Neural crest cell (in vitro differentiated cells): ENCODE measurements around the gene ERFL. TPM values are rescaled to one million over a fixed set of nuclear protein-coding genes. Genes with fewer than 3 reads are reported as not detected.

ENCODE experiments used
- DNase-seq: peaks from one replicate; pipeline ENCODE4 v3.0.0; 2021; ENCODE audit warnings: low read depth, mixed read lengths, low spot score
- H3K27ac Mint-ChIP-seq: one replicate; pipeline ENCODE4 v1.8.0; 2021; ENCODE audit warnings: mild to moderate bottlenecking, mixed read lengths; ENCODE audit not compliant: unreplicated experiment
- H3K27me3 Mint-ChIP-seq: 2 replicates; pipeline ENCODE4 v1.8.0; 2021; ENCODE audit warnings: low read depth, mild to moderate bottlenecking, mixed read lengths
- H3K36me3 Mint-ChIP-seq: 2 replicates; pipeline ENCODE4 v1.8.0; 2021; ENCODE audit warnings: low read depth, mild to moderate bottlenecking, mixed read lengths
- H3K4me1 Mint-ChIP-seq: 2 replicates; pipeline ENCODE4 v1.8.0; 2021; ENCODE audit warnings: mixed read lengths
- H3K4me3 Mint-ChIP-seq: one replicate; pipeline ENCODE4 v1.8.0; 2021; ENCODE audit warnings: mild to moderate bottlenecking, mixed read lengths
- H3K9me3 Mint-ChIP-seq: 2 replicates; pipeline ENCODE4 v1.8.0; 2021; ENCODE audit warnings: mixed read lengths
- total RNA-seq: library from RNA; stranded (reverse); gene quantifications from 2 replicates; pipeline ENCODE4 v1.2.1, GENCODE V29; 2021
- TF ChIP-seq, protein P1 (sequence below): fragments of 200-600 bp; sonication (generic); conservative IDR thresholded peaks from 2 replicates; pipeline ENCODE4 v1.5.0; 2021; ENCODE audit warnings: antibody characterized with exemption, mild to moderate bottlenecking

Gene ERFL
- total RNA-seq, 1 donor from 2014 or later: 0.12 TPM

DNA sequence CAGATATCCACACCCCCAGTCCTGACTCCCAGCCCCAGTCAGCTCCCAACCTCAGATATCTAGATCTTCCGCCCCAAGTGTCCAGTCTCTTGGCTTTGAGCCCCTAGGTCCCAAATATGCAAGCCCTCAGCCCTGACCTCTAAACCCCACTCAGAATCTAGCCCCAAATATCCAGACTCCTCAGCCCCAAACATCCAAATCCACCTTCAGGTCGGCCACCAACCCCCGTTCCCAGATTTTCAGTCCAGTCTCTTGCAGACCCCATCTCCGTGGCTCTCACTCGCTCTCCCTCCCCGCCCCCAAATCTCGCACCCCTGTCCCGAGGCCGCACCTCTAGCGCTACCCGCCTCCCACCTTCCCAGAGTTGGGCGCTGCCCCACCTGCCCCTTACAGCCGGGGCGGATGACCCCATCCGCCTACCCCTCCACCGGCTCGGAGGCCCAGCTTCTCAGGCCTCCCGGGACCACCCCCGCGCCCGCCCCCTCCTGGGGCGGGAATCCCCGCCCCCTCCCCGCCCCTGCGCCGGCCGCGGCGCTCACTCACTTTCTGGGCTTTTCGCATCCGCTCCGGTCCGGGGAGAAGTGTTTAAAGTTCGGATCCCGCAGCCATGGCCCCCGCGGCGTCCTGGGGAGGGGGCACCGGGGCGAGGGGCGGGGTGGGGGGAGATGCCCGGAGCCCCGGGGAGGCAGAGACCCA is 604 bp downstream of the ERFL start:
- Mint-ChIP-seq H3K4me1 (peaks cover 12% of the 10 kb centered on the region), H3K4me3 (no peak overlapping the region), H3K36me3 (no peaks in the 10 kb centered on the region), H3K9me3 (no peaks in the 10 kb centered on the region), H3K27me3 (peaks cover 50% of the 10 kb centered on the region), H3K27ac (no peak overlapping the region)
- TF ChIP-seq, protein P1, sequence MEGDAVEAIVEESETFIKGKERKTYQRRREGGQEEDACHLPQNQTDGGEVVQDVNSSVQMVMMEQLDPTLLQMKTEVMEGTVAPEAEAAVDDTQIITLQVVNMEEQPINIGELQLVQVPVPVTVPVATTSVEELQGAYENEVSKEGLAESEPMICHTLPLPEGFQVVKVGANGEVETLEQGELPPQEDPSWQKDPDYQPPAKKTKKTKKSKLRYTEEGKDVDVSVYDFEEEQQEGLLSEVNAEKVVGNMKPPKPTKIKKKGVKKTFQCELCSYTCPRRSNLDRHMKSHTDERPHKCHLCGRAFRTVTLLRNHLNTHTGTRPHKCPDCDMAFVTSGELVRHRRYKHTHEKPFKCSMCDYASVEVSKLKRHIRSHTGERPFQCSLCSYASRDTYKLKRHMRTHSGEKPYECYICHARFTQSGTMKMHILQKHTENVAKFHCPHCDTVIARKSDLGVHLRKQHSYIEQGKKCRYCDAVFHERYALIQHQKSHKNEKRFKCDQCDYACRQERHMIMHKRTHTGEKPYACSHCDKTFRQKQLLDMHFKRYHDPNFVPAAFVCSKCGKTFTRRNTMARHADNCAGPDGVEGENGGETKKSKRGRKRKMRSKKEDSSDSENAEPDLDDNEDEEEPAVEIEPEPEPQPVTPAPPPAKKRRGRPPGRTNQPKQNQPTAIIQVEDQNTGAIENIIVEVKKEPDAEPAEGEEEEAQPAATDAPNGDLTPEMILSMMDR: no peak
- DNase-seq: no peak

- Mint-ChIP-seq H3K27ac (no peak overlapping the region), H3K4me1 (peaks cover 15% of the 10 kb centered on the region), H3K27me3 (peaks cover 48% of the 10 kb centered on the region), H3K36me3 (no peaks in the 10 kb centered on the region), H3K9me3 (no peaks in the 10 kb centered on the region), H3K4me3 (no peak overlapping the region)
- TF ChIP-seq, protein P1: no peak
- DNase-seq: no peak
These were observed 1.3 kb downstream of the ERFL start for GRCh38 chr19:41926763-41927496.

DNA sequence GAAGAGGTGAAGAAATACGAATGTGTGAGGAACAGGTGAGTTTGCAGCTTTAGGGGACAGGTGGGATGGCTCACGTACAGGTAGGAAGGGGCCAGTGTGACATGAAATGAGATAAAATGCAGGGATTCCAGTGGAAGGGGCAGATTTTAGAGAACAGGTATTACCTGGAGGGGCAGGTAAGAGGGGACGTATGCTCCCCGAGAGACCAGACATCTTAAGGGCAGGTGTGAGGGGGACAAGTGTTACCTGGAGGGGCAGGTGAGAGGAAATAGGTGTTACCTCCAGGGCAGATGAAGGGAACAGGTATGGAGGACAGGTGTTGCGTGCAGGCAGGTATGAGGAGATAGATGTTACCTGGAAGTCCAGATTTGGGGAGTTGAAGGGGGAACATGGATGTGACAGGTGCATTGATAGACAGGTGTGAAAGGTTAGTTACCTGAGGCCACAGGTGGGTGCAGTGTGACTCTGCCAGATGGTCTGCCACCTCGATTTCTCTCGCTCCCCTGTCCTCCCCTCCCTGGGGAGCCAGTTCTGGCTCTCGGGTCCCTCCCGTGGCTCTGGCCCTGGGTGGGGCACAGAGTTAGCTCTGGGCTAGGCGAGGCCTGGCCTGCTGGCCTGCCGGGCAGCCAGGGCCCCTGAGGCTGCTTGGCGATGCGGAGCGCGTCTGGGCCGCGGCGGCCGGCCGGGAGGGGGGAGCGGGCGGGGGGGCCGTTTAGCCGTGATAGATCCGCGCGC is 2.1 kb downstream of the ERFL start:
- TF ChIP-seq, protein P1: no peak
- peaks cover 15% of the 10 kb centered on the region for H3K4me1 Mint-ChIP-seq
- H3K36me3 Mint-ChIP-seq: no peaks in the 10 kb centered on the region
- H3K9me3 Mint-ChIP-seq: no peaks in the 10 kb centered on the region
- DNase-seq: no peak
- no peak overlapping the region for H3K4me3 Mint-ChIP-seq
- no peak overlapping the region for H3K27ac Mint-ChIP-seq
- peaks cover 47% of the 10 kb centered on the region for H3K27me3 Mint-ChIP-seq

DNA sequence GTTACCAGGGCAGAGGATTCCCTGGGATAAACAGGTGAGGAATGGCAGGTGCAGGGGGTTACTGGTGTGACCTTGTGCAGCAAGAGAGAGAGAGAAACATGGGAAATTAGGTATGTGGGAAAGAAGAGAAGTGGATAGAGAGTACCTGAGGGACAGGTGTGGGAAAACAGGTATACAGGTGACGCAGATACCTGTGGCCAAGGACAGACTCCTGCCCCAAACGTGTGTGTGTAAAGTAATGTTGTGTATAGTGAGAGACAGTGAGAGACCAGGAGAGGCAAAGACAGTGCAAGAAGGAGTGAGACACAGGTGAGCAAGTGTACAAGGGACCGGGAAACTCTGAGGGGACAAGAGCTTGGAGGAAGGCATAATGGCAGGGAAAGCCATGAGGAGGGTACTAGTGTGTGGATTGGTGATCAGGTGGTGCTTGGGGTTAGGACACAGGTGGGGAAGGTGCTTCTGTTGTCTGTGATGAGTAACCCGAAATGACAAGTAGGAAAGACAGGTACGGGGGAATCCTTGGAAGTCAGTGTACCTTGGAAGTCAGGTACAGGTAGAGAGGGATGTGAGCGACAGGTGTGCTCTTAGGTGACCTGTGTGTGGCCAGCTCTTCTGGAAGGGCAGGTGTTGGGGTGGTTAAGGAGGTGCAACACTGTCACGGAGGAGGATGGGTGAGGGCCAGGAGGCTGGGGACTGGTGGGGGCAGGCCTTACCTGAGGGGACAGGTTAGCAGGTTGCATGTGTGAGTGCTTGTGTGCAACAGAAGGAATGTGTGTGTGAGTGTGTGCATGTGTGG is 2.8 kb downstream of the ERFL start:
- Mint-ChIP-seq H3K27me3 (peaks cover 44% of the 10 kb centered on the region), H3K9me3 (no peaks in the 10 kb centered on the region), H3K4me1 (peaks cover 15% of the 10 kb centered on the region), H3K27ac (no peak overlapping the region), H3K36me3 (no peaks in the 10 kb centered on the region), H3K4me3 (no peak overlapping the region)
- no peak for DNase-seq
- TF ChIP-seq, protein P1: no peak
